ENCODE results near the gene ABHD17B.

DNA sequence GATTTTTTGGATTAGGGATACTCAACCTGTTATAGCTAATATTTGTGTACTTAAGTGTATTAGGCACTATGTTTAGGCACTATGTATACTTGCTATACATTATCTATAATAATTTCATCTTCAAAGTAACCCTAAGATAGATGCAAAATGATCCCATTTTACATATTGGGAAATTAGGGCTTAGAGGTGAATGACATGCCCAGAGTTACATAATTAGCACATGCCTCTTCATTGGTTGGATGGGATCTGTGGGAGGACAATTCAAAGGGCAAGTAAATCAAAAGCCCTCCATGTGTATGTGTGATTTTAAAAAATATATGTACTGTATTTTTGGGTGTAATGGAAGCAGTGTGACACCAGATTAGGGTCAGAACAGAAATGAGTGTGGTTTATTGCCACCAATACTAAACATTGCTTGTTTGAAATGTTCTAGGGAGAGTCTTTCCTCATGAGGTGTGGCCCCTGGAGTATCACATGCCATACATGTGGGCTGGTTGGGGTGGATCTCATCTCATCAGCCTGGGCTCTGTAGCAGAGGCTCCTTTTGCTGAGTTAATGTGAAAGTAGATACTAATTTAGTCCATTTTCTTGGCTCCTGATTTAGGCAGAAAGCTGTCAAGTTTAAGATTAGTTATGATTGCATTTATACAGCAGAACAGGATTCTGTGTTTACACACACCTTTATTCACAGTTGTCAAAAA is 6.0 kb upstream of the ABHD17B start:
- TF ChIP-seq, protein P1, sequence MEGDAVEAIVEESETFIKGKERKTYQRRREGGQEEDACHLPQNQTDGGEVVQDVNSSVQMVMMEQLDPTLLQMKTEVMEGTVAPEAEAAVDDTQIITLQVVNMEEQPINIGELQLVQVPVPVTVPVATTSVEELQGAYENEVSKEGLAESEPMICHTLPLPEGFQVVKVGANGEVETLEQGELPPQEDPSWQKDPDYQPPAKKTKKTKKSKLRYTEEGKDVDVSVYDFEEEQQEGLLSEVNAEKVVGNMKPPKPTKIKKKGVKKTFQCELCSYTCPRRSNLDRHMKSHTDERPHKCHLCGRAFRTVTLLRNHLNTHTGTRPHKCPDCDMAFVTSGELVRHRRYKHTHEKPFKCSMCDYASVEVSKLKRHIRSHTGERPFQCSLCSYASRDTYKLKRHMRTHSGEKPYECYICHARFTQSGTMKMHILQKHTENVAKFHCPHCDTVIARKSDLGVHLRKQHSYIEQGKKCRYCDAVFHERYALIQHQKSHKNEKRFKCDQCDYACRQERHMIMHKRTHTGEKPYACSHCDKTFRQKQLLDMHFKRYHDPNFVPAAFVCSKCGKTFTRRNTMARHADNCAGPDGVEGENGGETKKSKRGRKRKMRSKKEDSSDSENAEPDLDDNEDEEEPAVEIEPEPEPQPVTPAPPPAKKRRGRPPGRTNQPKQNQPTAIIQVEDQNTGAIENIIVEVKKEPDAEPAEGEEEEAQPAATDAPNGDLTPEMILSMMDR (conservative IDR thresholded peaks at IDR 0.05 in 1 of 2, IDR thresholded peaks at IDR 0.05 in 1 of 2; ENCODE audit: low read depth in 1 of 2, low read length in 2 of 2) = no peak
- TF ChIP-seq EZH2 (IDR thresholded peaks at IDR 0.05; ENCODE audit: low read length, missing control alignments) = no peak

Data from fibroblast of lung (primary cell).